H1 (cell line): ENCODE measurements around the gene NELFB. TPM values are rescaled to one million over a fixed set of nuclear protein-coding genes. Genes with fewer than 3 reads are reported as not detected.
A peak's percentile ranks its signal among the peaks of the same experiment; 100 is the strongest.

Source experiments
- CTCF ChIA-PET: fragments of 300-600 bp; sonication (Branson Sonifier 250); formaldehyde crosslinking; loops from one replicate; lab custom pipeline; 2021; ENCODE audit not compliant: partially characterized antibody; lab: Charles Lee
- POLR2A ChIA-PET: fragments of 300-600 bp; sonication (Branson Sonifier 250); formaldehyde crosslinking; loops from one replicate; lab custom pipeline; 2021; ENCODE audit warnings: inconsistent platforms; ENCODE audit not compliant: partially characterized antibody; lab: Charles Lee
- DNase-seq, 2 experiments: peaks; one replicate each; pipeline versions ENCODE4 v3.0.0 to v3.0.0-alpha.2; 2010 to 2022; ENCODE audit warnings: low spot score in 2 of 2, low read depth in 1 of 2, mixed read lengths in 1 of 2
- FAIRE-seq: peaks from 2 replicates; lab custom pipeline; 2011; peaks lifted over from hg19 to GRCh38; lab: Jason Lieb, UNC
- H2AFZ ChIP-seq: 2 replicates; pipeline ENCODE4 v1.8.1; 2012; ENCODE audit warnings: low read length, inconsistent platforms
- H2AK5ac ChIP-seq: 2 replicates; pipeline ENCODE4 v1.6.1; 2013; ENCODE audit warnings: low read depth, low read length
- H2BK120ac ChIP-seq: replicated peaks from 2 replicates; pipeline ENCODE3; 2013; ENCODE audit warnings: low read depth, low read length, inconsistent platforms
- H2BK12ac ChIP-seq: 2 replicates; pipeline ENCODE4 v1.6.1; 2013; ENCODE audit warnings: low read depth, low read length
- H2BK15ac ChIP-seq: 2 replicates; pipeline ENCODE4 v1.6.1; 2013; ENCODE audit warnings: low read length
- H2BK20ac ChIP-seq: 2 replicates; pipeline ENCODE4 v1.6.1; 2013; ENCODE audit warnings: low read length
- H2BK5ac ChIP-seq: 2 replicates; pipeline ENCODE4 v1.6.1; 2013; ENCODE audit warnings: low read depth, low read length
- H3K14ac ChIP-seq: 2 replicates; pipeline ENCODE4 v1.6.1; 2013; ENCODE audit warnings: inconsistent platforms; ENCODE audit not compliant: insufficient read length
- H3K18ac ChIP-seq: 2 replicates; pipeline ENCODE4 v1.6.1; 2013; ENCODE audit warnings: low read length; ENCODE audit errors: extremely low read depth
- H3K23ac ChIP-seq: 2 replicates; pipeline ENCODE4 v1.6.1; 2013; ENCODE audit warnings: inconsistent platforms; ENCODE audit not compliant: insufficient read length
- H3K23me2 ChIP-seq: 2 replicates; pipeline ENCODE4 v1.6.1; 2013; ENCODE audit warnings: low read depth, low read length
- H3K27ac ChIP-seq: 2 replicates; pipeline ENCODE4 v1.6.1; 2011; ENCODE audit warnings: low read depth, low read length, inconsistent platforms
- H3K27me3 ChIP-seq, 4 experiments: replicated peaks in 1 of 4; 1 replicate in 1 of 4; 2 replicates in 3 of 4; pipeline versions ENCODE4 v1.6.1 to v1.8.1; 2011 to 2013; ENCODE audit warnings: low read length in 3 of 4, mild to moderate bottlenecking in 3 of 4, inconsistent platforms in 2 of 4, mixed read lengths in 2 of 4, moderate library complexity in 1 of 4; ENCODE audit not compliant: control insufficient read depth in 3 of 4, insufficient read depth in 3 of 4; ENCODE audit errors: extremely low read depth in 1 of 4
- H3K36me3 ChIP-seq, 4 experiments: 2 replicates each; pipeline versions ENCODE4 v1.6.1 to v1.8.1; 2011 to 2013; ENCODE audit warnings: mild to moderate bottlenecking in 4 of 4, low read length in 3 of 4, moderate library complexity in 2 of 4, control low read depth in 1 of 4, inconsistent platforms in 1 of 4; ENCODE audit not compliant: insufficient read depth in 4 of 4, control insufficient read depth in 2 of 4
- H3K4ac ChIP-seq: replicated peaks from 2 replicates; pipeline ENCODE3; 2013; ENCODE audit warnings: low read length, low read depth, mixed read lengths, inconsistent platforms; ENCODE audit not compliant: insufficient read length
- H3K4me1 ChIP-seq, 4 experiments: replicated peaks in 1 of 4; 1 replicate in 1 of 4; 2 replicates in 3 of 4; pipeline versions ENCODE4 v1.6.1 to v1.8.1; 2011 to 2013; ENCODE audit warnings: low read length in 3 of 4, inconsistent platforms in 2 of 4, mixed read lengths in 1 of 4; ENCODE audit not compliant: insufficient read depth in 4 of 4, control insufficient read depth in 3 of 4
- H3K4me2 ChIP-seq, 2 experiments: 2 replicates each; pipeline versions ENCODE4 v1.6.1 to v1.8.1; 2011 to 2013; ENCODE audit warnings: low read depth in 2 of 2, low read length in 2 of 2, control low read depth in 1 of 2, inconsistent platforms in 1 of 2, mild to moderate bottlenecking in 1 of 2; ENCODE audit not compliant: insufficient read depth in 1 of 2
- H3K4me3 ChIP-seq, 4 experiments: fragments of 200-600, 300-600 bp in 1 of 4; sonication (generic), shearing (Covaris generic), sonication (Bioruptor Twin) in 1 of 4; 2 replicates each; pipeline versions ENCODE4 v1.5.1 to v1.8.1; 2011 to 2016; ENCODE audit warnings: low read length in 4 of 4, low read depth in 3 of 4, control low read depth in 2 of 4, inconsistent platforms in 2 of 4, mild to moderate bottlenecking in 2 of 4, mixed read lengths in 1 of 4, moderate library complexity in 1 of 4; ENCODE audit not compliant: insufficient read depth in 2 of 4; ENCODE audit errors: extremely low read depth in 1 of 4
- H3K56ac ChIP-seq: replicated peaks from 2 replicates; pipeline ENCODE3; 2013; ENCODE audit warnings: low read depth, mild to moderate bottlenecking, mixed read lengths, low read length, inconsistent platforms; ENCODE audit not compliant: insufficient read length
- H3K79me1 ChIP-seq: 2 replicates; pipeline ENCODE4 v1.6.1; 2013; ENCODE audit warnings: low read depth, low read length, control low read depth
- H3K79me2 ChIP-seq, 2 experiments: 2 replicates each; pipeline versions ENCODE4 v1.6.1 to v1.8.1; 2012 to 2013; ENCODE audit warnings: low read length in 2 of 2, mild to moderate bottlenecking in 2 of 2, inconsistent platforms in 1 of 2; ENCODE audit not compliant: insufficient read depth in 2 of 2, control insufficient read depth in 1 of 2
- H3K9ac ChIP-seq, 4 experiments: replicated peaks in 1 of 4; 1 replicate in 1 of 4; 2 replicates in 3 of 4; pipeline versions ENCODE4 v1.6.1 to v1.8.1; 2011 to 2013; ENCODE audit warnings: low read depth in 3 of 4, low read length in 3 of 4, control low read depth in 2 of 4, mild to moderate bottlenecking in 2 of 4, moderate library complexity in 2 of 4, inconsistent platforms in 1 of 4; ENCODE audit errors: extremely low read depth in 1 of 4
- H3K9me3 ChIP-seq, 2 experiments: 2 replicates each; pipeline versions ENCODE4 v1.6.1 to v1.8.1; 2012 to 2013; ENCODE audit warnings: mild to moderate bottlenecking in 2 of 2, moderate library complexity in 2 of 2, control low read depth in 1 of 2, inconsistent platforms in 1 of 2, low read depth in 1 of 2, low read length in 1 of 2, mixed read lengths in 1 of 2; ENCODE audit not compliant: insufficient read depth in 2 of 2
- H4K20me1 ChIP-seq, 2 experiments: replicated peaks in 1 of 2; 2 replicates each; pipeline versions ENCODE3 to v1.8.1; 2011 to 2013; ENCODE audit warnings: inconsistent platforms in 2 of 2, low read length in 2 of 2, mild to moderate bottlenecking in 1 of 2; ENCODE audit not compliant: insufficient read depth in 2 of 2, control insufficient read depth in 1 of 2
- H4K5ac ChIP-seq: 2 replicates; pipeline ENCODE4 v1.6.1; 2013; ENCODE audit warnings: low read length, low read depth, mixed read lengths, inconsistent platforms; ENCODE audit not compliant: insufficient read length
- H4K8ac ChIP-seq: 2 replicates; pipeline ENCODE4 v1.8.0; 2013; ENCODE audit warnings: mild to moderate bottlenecking, moderate library complexity, low read length, inconsistent platforms; ENCODE audit not compliant: insufficient read depth; ENCODE audit errors: extremely low read depth
- H4K91ac ChIP-seq: replicated peaks from 2 replicates; pipeline ENCODE3; 2013; ENCODE audit warnings: low read length, mixed read lengths, inconsistent platforms; ENCODE audit not compliant: insufficient read length
- HDAC6 ChIP-seq: IDR thresholded peaks from one replicate; pipeline ENCODE4 v1.7.1; 2012; ENCODE audit warnings: low read depth, mild to moderate bottlenecking, inconsistent platforms, low read length, moderate library complexity
- SUZ12 ChIP-seq: fragments of 200-600 bp; sonication (generic); IDR thresholded peaks from 2 replicates; pipeline ENCODE4 v1.6.1; 2012; ENCODE audit warnings: mild to moderate bottlenecking, inconsistent platforms, low read length, moderate library complexity, mixed read lengths
- WGBS, 2 experiments: shearing (Covaris generic) in 1 of 2; methylation state at CpG; one replicate each; pipeline versions ENCODE4 v1.1.6 to v1.1.7; 2013 to 2015; ENCODE audit warnings: low lambda C conversion rate in 2 of 2, mixed read lengths in 2 of 2, inconsistent platforms in 1 of 2, low coverage in 1 of 2, missing lambda C conversion rate in 1 of 2; ENCODE audit not compliant: insufficient replicate concordance in 2 of 2, insufficient coverage in 1 of 2, insufficient read length in 1 of 2; ENCODE audit errors: extremely low coverage in 1 of 2, missing lambda C conversion rate in 1 of 2; 5-methylcytosine and 5-hydroxymethylcytosine counted together
- polyA plus RNA-seq, 7 experiments: library from polyadenylated mRNA; depleted of rRNA in 3 of 7; stranded (reverse) in 5 of 7; unstranded in 2 of 7; fragments of >200 nt in 5 of 7; fragments of 200-250 nt in 2 of 7; gene quantifications; 1 replicate in 5 of 7; 2 replicates in 1 of 7; 4 replicates in 1 of 7; pipeline versions ENCODE4 v1.2.1 to v1.2.3, GENCODE V29; 2011 to 2013; ENCODE audit warnings: missing spikeins in 2 of 7, mixed read lengths in 2 of 7
- total RNA-seq: library from RNA; stranded (reverse); fragmentation: NEBNext Ultra II Directional; extraction: Animal tissue kit (Norgen Biotek cat#: 25700); gene quantifications from 2 replicates; pipeline ENCODE4 v1.2.1, GENCODE V29; 2021

NELFB gene
- total and polyA plus RNA-seq, 2 of the 8 experiments (the other 6 are each of a cell fraction or from before 2014, with no cell fraction given): 57.6 to 78.0 TPM

DNA sequence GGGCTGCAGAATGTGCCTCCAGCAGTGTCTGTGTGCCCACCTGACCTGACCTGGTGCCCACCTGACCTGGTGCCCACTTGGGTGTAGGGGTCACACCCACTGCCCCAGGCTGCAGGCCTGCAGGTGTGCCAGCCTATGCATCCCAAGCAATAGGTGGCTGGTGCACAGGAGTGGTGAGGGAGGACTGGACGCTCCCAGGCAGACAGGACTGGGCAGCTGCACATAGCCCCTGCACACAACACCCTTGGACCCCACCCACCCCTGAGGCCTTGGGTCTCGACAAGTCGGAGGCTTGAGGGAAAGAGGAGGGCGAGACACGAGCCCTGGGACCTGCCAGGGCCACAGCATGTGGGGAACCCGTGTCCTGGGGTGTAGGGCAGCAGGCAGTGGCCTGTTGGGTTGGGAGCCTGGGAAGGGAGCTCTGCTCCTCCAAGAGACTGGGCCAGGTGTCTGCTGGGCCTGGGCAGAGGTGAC, 57.8 kb downstream of the NELFB start:
- FAIRE-seq (no peak), DNase-seq (no peak)
- Histone ChIP-seq H4K20me1 (no peaks in the 10 kb centered on the region), H4K8ac (no peak overlapping the region), H2BK20ac (no peak overlapping the region), H3K27ac (no peak overlapping the region), H2BK12ac (0 out of 2 replicates have a peak overlapping the region, but pooled peaks have one; percentile 39), H3K4me1 (peaks cover 0 to 22% (median 15%) of the 10 kb centered on the region in 4 experiments; a peak in 6 of 7 replicates), H2BK5ac (no peak overlapping the region), H3K79me2 (no peaks in the 10 kb centered on the region), H3K9ac (no peak overlapping the region), H3K27me3 (peaks cover 0 to 4% (median 0%) of the 10 kb centered on the region in 4 experiments; a peak in 1 of 7 replicates), H3K18ac (no peak overlapping the region), H2AFZ (no peak overlapping the region), H3K4me2 (no peak overlapping the region), H4K91ac (no peak overlapping the region), H3K23me2 (no peaks in the 10 kb centered on the region; the same call in 1 of the 2 replicates), H3K56ac (no peak overlapping the region), H3K23ac (no peak overlapping the region), H3K79me1 (no peaks in the 10 kb centered on the region), H2AK5ac (no peak overlapping the region), H3K4ac (no peak overlapping the region), H3K4me3 (no peak overlapping the region), H2BK120ac (no peak overlapping the region), H4K5ac (no peak overlapping the region), H3K14ac (no peak overlapping the region), H3K36me3 (no peaks in the 10 kb centered on the region), H2BK15ac (0 out of 2 replicates have a peak overlapping the region, but pooled peaks have one; percentile 81), H3K9me3 (no peaks in the 10 kb centered on the region)
- ChIA-PET POLR2A (interaction anchor here (1.6 to 11.9 kb wide), 2 partner anchors 12 to 36 kb away, joined by 6 to 129 read pairs; partner anchors contain the start of genes NRARP and TOR4A), CTCF (interaction anchor here (0.9 to 1.5 kb wide), 4 partner anchors 8 to 245 kb away, joined by 3 to 6 read pairs (median 4); no protein-coding TSS in a partner anchor)
- TF ChIP-seq SUZ12: no peak
- no peak for TF ChIP-seq HDAC6
- 96% methylated on average over 2 of the region's 6 CpGs; no CpG with 5 or more reads in 1 of the 2 experiments for WGBS, 2 experiments
